Cardiac atrium fibroblast (primary cell): ENCODE results near the gene TXNDC16. TPM values are rescaled to one million over a fixed set of nuclear protein-coding genes. Genes with fewer than 3 reads are reported as not detected.

Experiments used
- total RNA-seq: library from RNA; depleted of rRNA; stranded (reverse); fragments of >200 nt; gene quantifications from 2 replicates; pipeline ENCODE4 v1.2.3, GENCODE V29; 2015

TXNDC16 gene, protein sequence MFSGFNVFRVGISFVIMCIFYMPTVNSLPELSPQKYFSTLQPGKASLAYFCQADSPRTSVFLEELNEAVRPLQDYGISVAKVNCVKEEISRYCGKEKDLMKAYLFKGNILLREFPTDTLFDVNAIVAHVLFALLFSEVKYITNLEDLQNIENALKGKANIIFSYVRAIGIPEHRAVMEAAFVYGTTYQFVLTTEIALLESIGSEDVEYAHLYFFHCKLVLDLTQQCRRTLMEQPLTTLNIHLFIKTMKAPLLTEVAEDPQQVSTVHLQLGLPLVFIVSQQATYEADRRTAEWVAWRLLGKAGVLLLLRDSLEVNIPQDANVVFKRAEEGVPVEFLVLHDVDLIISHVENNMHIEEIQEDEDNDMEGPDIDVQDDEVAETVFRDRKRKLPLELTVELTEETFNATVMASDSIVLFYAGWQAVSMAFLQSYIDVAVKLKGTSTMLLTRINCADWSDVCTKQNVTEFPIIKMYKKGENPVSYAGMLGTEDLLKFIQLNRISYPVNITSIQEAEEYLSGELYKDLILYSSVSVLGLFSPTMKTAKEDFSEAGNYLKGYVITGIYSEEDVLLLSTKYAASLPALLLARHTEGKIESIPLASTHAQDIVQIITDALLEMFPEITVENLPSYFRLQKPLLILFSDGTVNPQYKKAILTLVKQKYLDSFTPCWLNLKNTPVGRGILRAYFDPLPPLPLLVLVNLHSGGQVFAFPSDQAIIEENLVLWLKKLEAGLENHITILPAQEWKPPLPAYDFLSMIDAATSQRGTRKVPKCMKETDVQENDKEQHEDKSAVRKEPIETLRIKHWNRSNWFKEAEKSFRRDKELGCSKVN
- 5.8 and 7.9 TPM in 2 replicates for total RNA-seq

GRCh38 chr14:52552063-52552988 lies at the start of gene TXNDC16, which contains the start of gene GPR137C:
Gene TXNDC16 (minus strand): TSS chr14:52552505. CDS start chr14:52543557, 8,948 bp downstream.
Gene GPR137C (plus strand): TSS chr14:52552836. CDS start chr14:52553148, 312 bp downstream.

Other genes with a start within 250 kb of the TXNDC16 start
- gene PTGER2, start 238.2 kb downstream of the TXNDC16 start, total RNA-seq: 1.6 and 1.8 TPM in 2 replicates
- 0.18 and 0.49 TPM in 2 replicates for gene GPR137C, start 331 bp upstream of the TXNDC16 start, total RNA-seq
- 122 and 123 TPM in 2 replicates for gene ERO1A, start 143.1 kb upstream of the TXNDC16 start, total RNA-seq
- 50.4 and 68.7 TPM in 2 replicates for gene PSMC6, start 154.7 kb upstream of the TXNDC16 start, total RNA-seq
- gene STYX, start 177.7 kb upstream of the TXNDC16 start, total RNA-seq: 16.1 and 18.0 TPM in 2 replicates
- 20.2 and 28.0 TPM in 2 replicates for gene GNPNAT1, start 239.1 kb upstream of the TXNDC16 start, total RNA-seq